CD4-positive, alpha-beta T cell treated with Interleukin-6 for 4 hours (primary cell): ENCODE measurements around the gene EPG5.
"Not testable (repeated sequence)": the region's sequence is repeated elsewhere in the genome, so short reads cannot be mapped to it uniquely, and the experiment has no call there.

ENCODE experiments used
- DNase-seq: peaks from one replicate; pipeline ENCODE4 v3.0.0-alpha.2; 2020; ENCODE audit warnings: mixed read lengths

The EPG5 gene

GRCh38 chr18:45837283-45838070, 129.7 kb downstream of the EPG5 start:
- DNase-seq, result peak; percentile 47

- no peak for DNase-seq
Measured at GRCh38 chr18:45836242-45837205, 130.6 kb downstream of the EPG5 start.

DNA sequence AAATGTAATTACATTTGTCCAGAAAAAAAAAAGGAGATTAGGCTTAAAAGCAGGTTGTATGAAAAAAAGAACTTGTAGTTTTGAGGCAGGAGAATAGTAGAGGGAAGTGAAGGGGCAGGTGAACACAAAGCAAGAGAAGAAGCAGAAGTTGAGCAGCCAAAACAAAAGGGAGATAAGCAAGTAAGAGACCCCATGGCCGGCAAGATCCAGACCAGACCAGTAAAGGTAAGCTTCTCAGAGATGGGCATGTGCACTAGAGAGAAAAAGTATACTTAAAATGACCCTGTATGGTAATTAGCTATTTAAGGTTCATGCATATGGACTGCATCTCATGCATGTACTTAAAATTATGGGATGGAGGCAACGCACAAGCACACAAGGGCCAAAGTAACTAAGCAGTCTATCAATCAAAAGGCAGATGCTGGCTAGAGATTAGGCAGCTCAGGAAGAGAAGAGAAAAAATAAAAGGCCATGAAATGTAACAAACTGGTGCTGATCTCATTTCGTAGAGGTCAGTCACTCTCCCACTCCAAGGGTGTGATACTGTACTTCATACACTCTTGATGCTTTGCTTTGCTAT, 132.0 kb downstream of the EPG5 start:
- no peak for DNase-seq

DNA sequence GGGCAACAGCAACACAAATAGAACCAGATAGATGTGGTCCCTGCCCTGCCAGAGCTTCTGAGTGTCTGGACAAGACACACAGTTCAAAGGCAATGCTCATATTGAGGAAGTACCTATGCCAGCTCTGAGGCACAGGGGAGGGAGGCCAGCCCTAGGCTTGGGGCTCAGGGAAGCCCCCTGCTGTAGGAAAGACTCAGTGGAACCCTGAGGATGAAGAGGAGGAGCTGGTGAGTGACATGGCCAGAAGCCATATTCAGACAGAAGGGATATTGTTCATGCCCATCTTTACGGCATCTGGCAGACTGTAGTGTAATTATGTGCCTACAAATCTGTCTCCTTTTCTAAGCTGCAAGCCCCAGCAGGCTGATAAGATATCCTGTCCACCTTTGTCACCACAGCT, 132.8 kb downstream of the EPG5 start:
- DNase-seq, result no peak

DNA sequence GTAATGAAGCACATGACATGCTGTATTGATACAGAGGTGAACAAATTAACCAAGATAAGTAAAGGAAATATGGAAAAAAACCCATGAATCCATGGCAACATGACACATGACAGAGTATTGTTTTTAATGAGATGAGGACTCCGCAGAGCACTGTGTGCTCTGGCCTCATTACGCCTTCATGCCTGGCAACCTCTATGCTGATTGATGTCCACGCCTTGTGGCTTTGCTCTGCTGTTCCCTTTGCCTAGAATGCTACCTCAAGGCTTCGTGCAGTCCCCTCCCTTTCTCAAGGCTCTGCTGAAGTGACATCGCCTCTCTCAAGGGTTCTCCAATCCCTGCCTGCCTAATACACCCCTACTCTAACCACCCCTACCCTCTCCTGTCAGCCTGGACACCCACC, 133.3 kb downstream of the EPG5 start:
- DNase-seq, result no peak

GRCh38 chr18:45830917-45831316, 136.2 kb downstream of the EPG5 start:
- DNase-seq, result no peak

GRCh38 chr18:45829855-45830254, 137.3 kb downstream of the EPG5 start:
- DNase-seq, result no peak

DNA sequence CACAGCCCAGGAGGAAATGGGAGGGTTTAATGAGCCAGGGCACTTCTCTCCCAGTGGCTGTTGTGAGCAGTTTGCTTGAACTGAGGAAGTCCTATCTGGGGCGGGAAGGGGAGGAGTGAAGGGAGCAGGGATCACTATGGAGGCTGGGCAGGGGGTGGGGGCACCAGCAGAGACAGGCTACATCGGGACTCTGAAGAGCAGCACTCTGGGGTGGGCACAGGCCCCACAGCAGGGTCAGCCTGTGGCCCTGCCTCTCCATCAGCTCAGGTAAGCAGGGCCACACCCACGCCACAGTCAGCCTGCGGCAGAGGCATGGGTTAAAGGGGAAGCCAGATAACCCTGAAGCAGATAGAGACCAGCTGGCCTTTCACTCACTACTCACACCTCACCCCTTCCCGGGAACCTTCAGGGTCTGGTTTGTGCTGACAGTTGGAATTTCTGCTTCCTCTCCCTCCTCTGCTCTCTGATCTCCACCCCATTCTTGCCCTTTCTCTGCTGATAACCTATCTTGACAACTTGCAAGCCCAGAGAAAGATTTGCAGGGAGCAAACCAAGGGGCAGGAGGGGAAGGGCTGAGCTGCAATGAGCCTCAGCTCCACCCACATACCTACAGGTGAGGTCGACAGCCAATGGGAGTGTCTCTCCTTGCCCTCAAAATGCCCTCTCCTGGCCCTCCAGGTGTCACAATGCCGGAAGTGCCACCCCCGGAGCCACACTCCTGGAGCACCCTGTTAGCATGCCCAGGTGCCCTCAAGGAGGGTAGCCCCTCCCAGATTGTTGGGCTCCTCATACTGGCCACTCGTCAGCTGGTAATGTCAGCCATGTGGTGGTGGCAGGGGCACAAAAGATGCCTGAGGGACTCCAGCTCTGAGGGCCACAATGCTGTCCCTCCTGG, 138.0 kb downstream of the EPG5 start:
- DNase-seq, result no peak

- DNase-seq, result not testable (repeated sequence)
Measured at GRCh38 chr18:45826716-45827115, 140.4 kb downstream of the EPG5 start.

- no peak for DNase-seq
Measured at GRCh38 chr18:45826084-45826483, 141.0 kb downstream of the EPG5 start.

GRCh38 chr18:45825258-45826044, 141.7 kb downstream of the EPG5 start, which contains the start of gene SIGLEC15:
TSS of gene SIGLEC15 (plus strand) at chr18:45825675. CDS start at chr18:45825729, 54 bp downstream.
- no peak for DNase-seq

DNA sequence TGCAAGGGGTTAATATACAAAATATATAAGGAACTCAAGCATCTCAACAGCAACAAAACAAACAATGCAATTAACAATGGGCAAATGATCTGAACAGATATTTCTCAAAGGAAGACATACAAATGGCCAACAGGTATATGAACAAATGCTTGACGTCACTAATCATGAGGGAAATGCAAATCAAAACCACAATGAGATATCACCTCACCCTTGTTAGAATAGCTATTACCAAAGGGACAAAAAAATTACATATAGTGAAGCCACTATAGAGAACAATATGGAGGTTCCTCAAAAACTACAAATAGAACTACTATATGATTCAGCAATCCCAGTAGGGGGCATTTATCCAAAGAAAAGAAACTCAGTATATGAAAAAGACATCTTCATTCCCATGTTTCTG, 145.4 kb downstream of the EPG5 start:
- no peak for DNase-seq

- DNase-seq, result no peak
Measured at GRCh38 chr18:45821026-45821425, 146.1 kb downstream of the EPG5 start.

DNA sequence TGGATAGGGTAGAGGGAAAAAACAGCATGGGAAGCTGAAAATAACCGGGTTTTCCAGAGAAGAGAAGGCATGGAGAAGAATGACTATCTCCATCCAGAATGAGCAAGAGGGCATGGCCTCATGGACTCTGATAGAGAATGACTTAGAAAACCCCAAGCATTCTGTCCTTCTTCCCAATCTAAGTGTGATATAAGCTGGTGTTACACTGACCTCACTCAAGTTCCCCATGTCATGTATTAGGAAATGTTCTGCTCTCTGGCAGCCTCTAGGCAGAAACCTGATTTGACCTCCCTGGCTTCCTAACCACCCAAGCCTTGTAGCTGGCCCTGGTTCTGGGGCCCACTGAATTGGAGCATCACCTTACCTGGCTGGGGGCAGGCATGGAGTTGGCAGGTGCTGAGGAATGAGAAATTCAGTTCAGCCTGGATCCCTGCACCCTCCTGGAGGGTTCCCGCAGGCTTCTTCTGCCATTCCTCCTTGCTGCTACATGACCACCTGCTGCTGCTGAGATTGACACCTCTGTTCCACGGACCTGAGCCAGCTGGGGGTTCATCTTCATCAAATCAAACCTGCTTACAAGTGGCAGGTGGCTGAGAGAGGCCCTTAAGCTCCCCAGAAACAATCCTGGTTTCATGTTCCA, 146.9 kb downstream of the EPG5 start:
- no peak for DNase-seq

GRCh38 chr18:45818765-45819164, 148.4 kb downstream of the EPG5 start:
- not testable (repeated sequence) for DNase-seq

- DNase-seq, result no peak
Measured at GRCh38 chr18:45817543-45817942, 149.6 kb downstream of the EPG5 start.

GRCh38 chr18:45814733-45815132, 152.4 kb downstream of the EPG5 start:
- not testable (repeated sequence) for DNase-seq

GRCh38 chr18:45807144-45807543, 160.0 kb downstream of the EPG5 start:
- peak; percentile 41 for DNase-seq

GRCh38 chr18:45806226-45806625, 160.9 kb downstream of the EPG5 start:
- no peak for DNase-seq

GRCh38 chr18:45805551-45805950, 161.6 kb downstream of the EPG5 start:
- DNase-seq, result no peak
